ENCODE data around the gene PRLH. TPM values are rescaled to one million over a fixed set of nuclear protein-coding genes. Genes with fewer than 3 reads are reported as not detected.

PRLH gene
- total and polyA plus RNA-seq, 2 of the 13 experiments (the other 11 are each of a cell fraction or from before 2014, with no cell fraction given) = not detected

- TF ChIP-seq MLLT10 (CRISPR knock-in tag; IDR thresholded peaks at IDR 0.05) = no peak
- TF ChIP-seq ZNF879 (CRISPR knock-in tag; IDR thresholded peaks at IDR 0.05) = no peak
- no peak for TF ChIP-seq ELK4 (CRISPR knock-in tag; IDR thresholded peaks at IDR 0.05; ENCODE audit: borderline replicate concordance)
- TF ChIP-seq GTF3A (CRISPR knock-in tag; conservative IDR thresholded peaks at IDR 0.05) = no peak
- TF ChIP-seq ZNF468 (CRISPR knock-in tag; IDR thresholded peaks at IDR 0.05) = no peak
- TF ChIP-seq GLI4 (CRISPR knock-in tag; IDR thresholded peaks at IDR 0.05; ENCODE audit: borderline replicate concordance) = no peak; the same call in 1 of the 2 replicates
- no peak for TF ChIP-seq LBX2 (CRISPR knock-in tag; IDR thresholded peaks at IDR 0.05; ENCODE audit: borderline replicate concordance)
- peak; percentile 90; the same call in 1 of the 2 replicates for TF ChIP-seq ARNTL (CRISPR knock-in tag; IDR thresholded peaks at IDR 0.05)
- TF ChIP-seq, protein P1, sequence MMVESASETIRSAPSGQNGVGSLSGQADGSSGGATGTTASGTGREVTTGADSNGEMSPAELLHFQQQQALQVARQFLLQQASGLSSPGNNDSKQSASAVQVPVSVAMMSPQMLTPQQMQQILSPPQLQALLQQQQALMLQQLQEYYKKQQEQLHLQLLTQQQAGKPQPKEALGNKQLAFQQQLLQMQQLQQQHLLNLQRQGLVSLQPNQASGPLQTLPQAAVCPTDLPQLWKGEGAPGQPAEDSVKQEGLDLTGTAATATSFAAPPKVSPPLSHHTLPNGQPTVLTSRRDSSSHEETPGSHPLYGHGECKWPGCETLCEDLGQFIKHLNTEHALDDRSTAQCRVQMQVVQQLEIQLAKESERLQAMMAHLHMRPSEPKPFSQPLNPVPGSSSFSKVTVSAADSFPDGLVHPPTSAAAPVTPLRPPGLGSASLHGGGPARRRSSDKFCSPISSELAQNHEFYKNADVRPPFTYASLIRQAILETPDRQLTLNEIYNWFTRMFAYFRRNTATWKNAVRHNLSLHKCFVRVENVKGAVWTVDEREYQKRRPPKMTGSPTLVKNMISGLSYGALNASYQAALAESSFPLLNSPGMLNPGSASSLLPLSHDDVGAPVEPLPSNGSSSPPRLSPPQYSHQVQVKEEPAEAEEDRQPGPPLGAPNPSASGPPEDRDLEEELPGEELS (CRISPR knock-in tag; IDR thresholded peaks at IDR 0.05) = peak; percentile 98
- TF ChIP-seq THAP11 (CRISPR knock-in tag; IDR thresholded peaks at IDR 0.05) = peak; percentile 72
- no peak for TF ChIP-seq YY1 (IDR thresholded peaks at IDR 0.05; ENCODE audit: insufficient read depth, insufficient replicate concordance, low read depth, low read length)
- TF ChIP-seq, protein P2, sequence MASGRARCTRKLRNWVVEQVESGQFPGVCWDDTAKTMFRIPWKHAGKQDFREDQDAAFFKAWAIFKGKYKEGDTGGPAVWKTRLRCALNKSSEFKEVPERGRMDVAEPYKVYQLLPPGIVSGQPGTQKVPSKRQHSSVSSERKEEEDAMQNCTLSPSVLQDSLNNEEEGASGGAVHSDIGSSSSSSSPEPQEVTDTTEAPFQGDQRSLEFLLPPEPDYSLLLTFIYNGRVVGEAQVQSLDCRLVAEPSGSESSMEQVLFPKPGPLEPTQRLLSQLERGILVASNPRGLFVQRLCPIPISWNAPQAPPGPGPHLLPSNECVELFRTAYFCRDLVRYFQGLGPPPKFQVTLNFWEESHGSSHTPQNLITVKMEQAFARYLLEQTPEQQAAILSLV (CRISPR knock-in tag; IDR thresholded peaks at IDR 0.05; ENCODE audit: borderline replicate concordance) = peak; percentile 87
- peak; percentile 94 for TF ChIP-seq ZNF772 (CRISPR knock-in tag; IDR thresholded peaks at IDR 0.05)
- 0 out of 2 replicates have a peak, but pooled peaks have one; percentile 34 for TF ChIP-seq PHF20 (CRISPR knock-in tag; IDR thresholded peaks at IDR 0.05)
- no peak for TF ChIP-seq ZFP37 (CRISPR knock-in tag; IDR thresholded peaks at IDR 0.05; ENCODE audit: borderline replicate concordance)
- TF ChIP-seq ZMAT3 (CRISPR knock-in tag; conservative IDR thresholded peaks at IDR 0.05) = peak; percentile 78
- TF ChIP-seq, protein P3, sequence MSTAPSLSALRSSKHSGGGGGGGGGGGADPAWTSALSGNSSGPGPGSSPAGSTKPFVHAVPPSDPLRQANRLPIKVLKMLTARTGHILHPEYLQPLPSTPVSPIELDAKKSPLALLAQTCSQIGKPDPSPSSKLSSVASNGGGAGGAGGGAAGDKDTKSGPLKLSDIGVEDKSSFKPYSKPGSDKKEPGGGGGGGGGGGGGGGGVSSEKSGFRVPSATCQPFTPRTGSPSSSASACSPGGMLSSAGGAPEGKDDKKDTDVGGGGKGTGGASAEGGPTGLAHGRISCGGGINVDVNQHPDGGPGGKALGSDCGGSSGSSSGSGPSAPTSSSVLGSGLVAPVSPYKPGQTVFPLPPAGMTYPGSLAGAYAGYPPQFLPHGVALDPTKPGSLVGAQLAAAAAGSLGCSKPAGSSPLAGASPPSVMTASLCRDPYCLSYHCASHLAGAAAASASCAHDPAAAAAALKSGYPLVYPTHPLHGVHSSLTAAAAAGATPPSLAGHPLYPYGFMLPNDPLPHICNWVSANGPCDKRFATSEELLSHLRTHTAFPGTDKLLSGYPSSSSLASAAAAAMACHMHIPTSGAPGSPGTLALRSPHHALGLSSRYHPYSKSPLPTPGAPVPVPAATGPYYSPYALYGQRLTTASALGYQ (CRISPR knock-in tag; IDR thresholded peaks at IDR 0.05) = peak; percentile 96
- no peak for TF ChIP-seq ISX (CRISPR knock-in tag; conservative IDR thresholded peaks at IDR 0.05)
- peak; percentile 94 for TF ChIP-seq ZSCAN31 (CRISPR knock-in tag; IDR thresholded peaks at IDR 0.05; ENCODE audit: low read depth)
- TF ChIP-seq ATF7-NPFF (CRISPR knock-in tag; IDR thresholded peaks at IDR 0.05; ENCODE audit: low read depth) = no peak; the same call in 1 of the 2 replicates
- 0 out of 2 replicates have a peak, but pooled peaks have one; percentile 65 for TF ChIP-seq KLF9 (CRISPR knock-in tag; IDR thresholded peaks at IDR 0.05; ENCODE audit: low read depth)
These were observed 47.9 kb downstream of the PRLH start (continued) for GRCh38 chr2:237614151-237614720.
